IPS-20b (cell line): ENCODE data around the gene SPACA5.
"Not testable (repeated sequence)": the region's sequence is repeated elsewhere in the genome, so short reads cannot be mapped to it uniquely, and the experiment has no call there.

Experiments
- H3K27ac ChIP-seq: one replicate; pipeline ENCODE4 v1.5.1; 2013; ENCODE audit warnings: low read length
- H3K27me3 ChIP-seq: 2 replicates; pipeline ENCODE4 v1.6.1; 2013; ENCODE audit warnings: mild to moderate bottlenecking, low read length, inconsistent platforms; ENCODE audit not compliant: insufficient read depth
- H3K36me3 ChIP-seq: 2 replicates; pipeline ENCODE4 v1.6.1; 2013; ENCODE audit warnings: low read depth, mild to moderate bottlenecking, inconsistent platforms, low read length, moderate library complexity; ENCODE audit not compliant: insufficient read depth
- H3K4me1 ChIP-seq: 2 replicates; pipeline ENCODE4 v1.6.1; 2013; ENCODE audit warnings: mild to moderate bottlenecking, control low read depth, inconsistent platforms, low read length, moderate library complexity; ENCODE audit not compliant: insufficient read depth
- H3K4me3 ChIP-seq: 2 replicates; pipeline ENCODE4 v1.5.1; 2013; ENCODE audit warnings: mild to moderate bottlenecking, low read length, inconsistent platforms
- H3K9ac ChIP-seq: 2 replicates; pipeline ENCODE4 v1.6.1; 2013; ENCODE audit warnings: low read depth, mild to moderate bottlenecking, inconsistent platforms, low read length, moderate library complexity
- H3K9me3 ChIP-seq: 2 replicates; pipeline ENCODE4 v1.6.1; 2013; ENCODE audit warnings: mild to moderate bottlenecking, low read depth, low read length, inconsistent platforms; ENCODE audit not compliant: insufficient read depth

The SPACA5 gene

DNA sequence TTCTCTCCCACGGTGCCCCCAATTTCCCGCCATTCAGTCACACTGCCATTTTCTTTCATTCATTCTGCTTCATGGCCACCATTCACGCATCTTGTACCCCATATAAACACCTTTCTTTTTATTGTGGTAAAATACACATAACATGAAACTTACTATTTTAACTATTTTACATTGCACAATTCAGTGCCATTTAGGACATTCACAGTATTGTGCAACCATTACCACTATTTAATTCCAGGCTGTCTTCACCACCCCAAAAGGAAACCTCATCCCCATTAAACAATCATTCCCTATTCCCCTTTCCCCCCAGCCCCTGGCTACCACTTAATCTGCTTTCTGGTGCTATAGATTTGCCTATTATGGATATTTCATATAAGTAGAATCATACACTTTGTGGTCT is 15.9 kb downstream of the SPACA5 start:
- H3K27ac ChIP-seq, result no peak overlapping the region
- H3K27me3 ChIP-seq, result no peaks in the 10 kb centered on the region
- no peak overlapping the region for H3K4me3 ChIP-seq
- H3K9ac ChIP-seq, result no peak overlapping the region
- H3K36me3 ChIP-seq, result no peaks in the 10 kb centered on the region
- H3K9me3 ChIP-seq, result no peaks in the 10 kb centered on the region
- no peaks in the 10 kb centered on the region for H3K4me1 ChIP-seq

DNA sequence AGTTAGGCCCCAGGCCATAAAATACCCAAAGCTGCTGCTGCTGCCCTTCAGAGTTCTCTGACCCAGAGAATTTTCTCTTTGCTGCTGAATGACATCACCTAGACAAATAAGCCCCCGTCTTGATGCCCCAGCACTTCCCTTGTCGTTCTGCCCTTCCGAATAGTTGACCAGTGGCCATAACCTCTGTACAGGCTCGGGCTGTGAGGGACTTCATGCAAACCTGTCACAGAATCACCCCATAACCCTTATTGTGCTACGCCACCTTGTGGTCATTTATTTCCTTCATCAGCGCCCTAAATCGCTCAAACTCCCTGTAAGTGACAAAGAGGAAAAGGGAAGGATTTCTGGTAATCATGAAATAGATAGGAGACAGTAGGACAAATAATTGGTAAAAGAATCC is 18.8 kb downstream of the SPACA5 start:
- no peaks in the 10 kb centered on the region for H3K9me3 ChIP-seq
- no peak overlapping the region for H3K27ac ChIP-seq
- H3K27me3 ChIP-seq, result no peaks in the 10 kb centered on the region
- no peak overlapping the region for H3K9ac ChIP-seq
- no peak overlapping the region for H3K4me3 ChIP-seq
- no peaks in the 10 kb centered on the region for H3K36me3 ChIP-seq
- no peaks in the 10 kb centered on the region for H3K4me1 ChIP-seq

- H3K4me3 ChIP-seq, H3K27ac ChIP-seq, H3K9ac ChIP-seq, H3K4me1 ChIP-seq, H3K9me3 ChIP-seq, H3K36me3 ChIP-seq, H3K27me3 ChIP-seq: not testable (repeated sequence)
These were observed 20.8 kb downstream of the SPACA5 start for GRCh38 chrX:48027545-48027944.

DNA sequence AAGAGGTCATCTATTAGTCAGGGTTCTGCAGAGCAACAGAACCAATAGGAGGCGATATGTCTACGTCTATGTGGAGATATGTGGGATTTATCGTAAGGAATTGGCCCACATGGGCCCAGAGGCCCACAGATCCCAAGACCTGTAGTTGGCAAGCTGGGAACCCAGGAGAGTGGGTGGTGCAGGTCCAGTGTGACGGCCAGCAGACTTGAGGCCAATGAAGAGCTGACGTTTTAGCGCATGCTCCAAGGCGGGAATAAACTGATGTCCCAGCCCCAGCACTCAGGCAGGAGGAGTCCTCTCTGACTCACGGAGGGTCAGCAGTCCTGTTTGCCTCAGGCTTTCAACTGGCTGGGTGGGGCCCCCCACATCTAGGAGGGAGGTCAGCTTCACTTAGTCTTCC is 21.3 kb downstream of the SPACA5 start:
- Histone ChIP-seq H3K27ac (no peak overlapping the region), H3K9me3 (no peaks in the 10 kb centered on the region)

DNA sequence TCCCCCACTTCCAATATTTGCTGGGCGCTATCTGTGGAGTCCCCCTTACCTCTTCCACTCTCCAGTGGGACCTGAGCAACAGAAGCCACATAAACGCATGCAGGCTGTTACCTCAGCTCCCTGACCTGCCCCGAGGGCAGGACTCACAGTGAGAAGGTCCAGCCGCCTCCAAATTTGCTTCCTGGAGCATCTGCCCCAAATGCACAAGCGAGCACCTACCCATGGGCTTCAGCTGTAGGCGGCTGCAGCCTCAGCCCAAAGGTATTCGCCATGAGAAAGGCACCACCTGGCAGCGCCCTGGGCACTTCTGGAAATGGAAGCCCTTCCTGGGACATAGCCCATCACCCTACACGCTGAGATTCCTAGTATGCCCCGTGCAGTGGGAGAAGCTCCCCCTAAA is 23.4 kb downstream of the SPACA5 start:
- H3K27ac ChIP-seq, result no peak overlapping the region
- no peaks in the 10 kb centered on the region for H3K9me3 ChIP-seq
- H3K4me3 ChIP-seq, result no peak overlapping the region
- no peak overlapping the region for H3K9ac ChIP-seq
- no peaks in the 10 kb centered on the region for H3K4me1 ChIP-seq
- no peaks in the 10 kb centered on the region for H3K27me3 ChIP-seq
- H3K36me3 ChIP-seq, result no peaks in the 10 kb centered on the region

More for the DNA sequence above, 21.3 kb downstream of the SPACA5 start:
- Histone ChIP-seq H3K9ac (no peak overlapping the region), H3K27me3 (no peaks in the 10 kb centered on the region), H3K4me3 (no peak overlapping the region), H3K36me3 (no peaks in the 10 kb centered on the region), H3K4me1 (no peaks in the 10 kb centered on the region)

DNA sequence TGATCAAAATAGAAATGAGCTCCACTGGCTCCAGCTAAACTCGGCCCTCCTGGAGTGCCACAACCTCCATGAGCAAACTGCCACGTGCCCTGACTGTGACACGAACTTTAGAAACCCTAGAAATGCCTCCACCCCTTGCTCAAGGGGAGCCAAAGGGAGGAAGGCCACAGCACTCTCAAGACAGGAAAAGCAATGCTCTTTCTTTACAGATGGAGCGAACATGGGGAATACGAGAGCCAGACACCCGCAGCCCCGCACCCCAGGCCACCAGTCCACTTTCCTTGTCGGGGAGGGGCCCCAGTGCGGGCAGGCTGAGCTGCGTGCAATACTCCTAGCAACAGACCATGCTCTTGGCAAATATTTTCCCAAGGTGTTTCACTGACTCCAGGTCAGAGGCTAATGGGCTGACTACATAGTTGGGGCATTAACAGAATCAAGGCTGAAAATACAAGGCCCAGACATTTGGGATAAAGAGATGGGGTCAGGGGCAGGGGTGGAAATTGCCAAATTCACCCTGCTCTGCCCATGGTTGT is 23.9 kb downstream of the SPACA5 start:
- H3K36me3 ChIP-seq, H3K9me3 ChIP-seq, H3K27ac ChIP-seq, H3K9ac ChIP-seq, H3K4me3 ChIP-seq, H3K27me3 ChIP-seq, H3K4me1 ChIP-seq: not testable (repeated sequence)

- Histone ChIP-seq H3K4me3 (no peak overlapping the region), H3K27me3 (no peaks in the 10 kb centered on the region), H3K9ac (no peak overlapping the region), H3K4me1 (no peaks in the 10 kb centered on the region), H3K27ac (no peak overlapping the region), H3K36me3 (no peaks in the 10 kb centered on the region), H3K9me3 (no peaks in the 10 kb centered on the region)
These were observed 29.1 kb downstream of the SPACA5 start for GRCh38 chrX:48035891-48036290.

DNA sequence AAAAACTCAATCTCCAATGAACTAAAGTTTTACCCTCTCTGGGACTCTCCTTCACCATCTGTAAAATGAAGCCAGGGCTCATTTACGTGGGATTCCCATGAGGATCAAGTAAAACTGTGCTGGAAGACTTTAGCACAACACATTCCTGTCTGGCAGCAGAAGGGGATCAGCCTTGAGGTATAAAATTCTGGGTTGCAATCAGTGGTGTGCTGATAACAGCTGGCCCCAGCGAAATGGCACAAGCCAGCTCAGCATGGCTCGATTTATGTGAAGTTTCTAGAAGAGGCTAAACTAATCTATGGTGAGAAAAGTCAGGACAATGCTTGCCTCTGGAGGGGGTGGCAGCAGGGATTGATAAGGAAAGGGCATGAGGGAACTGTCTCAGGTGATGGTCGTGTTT is 36.3 kb downstream of the SPACA5 start:
- Histone ChIP-seq H3K27me3 (no peaks in the 10 kb centered on the region), H3K27ac (no peak overlapping the region), H3K4me1 (no peaks in the 10 kb centered on the region; the same call in 1 of the 2 replicates), H3K36me3 (no peaks in the 10 kb centered on the region), H3K9me3 (no peaks in the 10 kb centered on the region), H3K9ac (no peak overlapping the region), H3K4me3 (no peak overlapping the region)

- no peaks in the 10 kb centered on the region for H3K27me3 ChIP-seq
- H3K9me3 ChIP-seq, result no peaks in the 10 kb centered on the region
- H3K4me1 ChIP-seq, result no peaks in the 10 kb centered on the region; the same call in 1 of the 2 replicates
- no peaks in the 10 kb centered on the region for H3K36me3 ChIP-seq
- no peak overlapping the region for H3K27ac ChIP-seq
- H3K9ac ChIP-seq, result no peak overlapping the region
- no peak overlapping the region for H3K4me3 ChIP-seq
These were observed 38.9 kb downstream of the SPACA5 start for GRCh38 chrX:48045410-48046311.

DNA sequence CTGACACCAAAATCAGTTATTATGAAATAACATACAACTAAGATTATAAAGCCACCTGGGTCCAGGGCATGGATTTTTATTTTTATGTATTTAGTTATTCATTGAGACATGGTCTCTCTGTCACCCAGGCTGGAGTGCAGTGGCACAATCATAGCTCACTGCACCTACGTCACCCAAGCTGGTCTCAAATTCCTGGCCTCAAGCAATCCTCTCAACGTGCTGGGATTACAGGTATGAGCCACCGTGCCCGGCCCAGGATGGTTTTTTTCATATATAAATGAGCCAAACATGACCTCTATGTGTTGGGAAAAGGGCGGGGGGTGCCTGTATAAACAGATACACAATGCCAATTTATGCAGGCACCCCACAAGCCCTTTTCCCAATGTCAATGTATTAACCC is 40.1 kb downstream of the SPACA5 start:
- H3K4me3 ChIP-seq, result no peak overlapping the region
- no peak overlapping the region for H3K9ac ChIP-seq
- no peaks in the 10 kb centered on the region for H3K36me3 ChIP-seq
- H3K9me3 ChIP-seq, result no peaks in the 10 kb centered on the region
- no peak overlapping the region for H3K27ac ChIP-seq
- no peaks in the 10 kb centered on the region; the same call in 1 of the 2 replicates for H3K4me1 ChIP-seq
- H3K27me3 ChIP-seq, result no peaks in the 10 kb centered on the region

- H3K4me3 ChIP-seq, result no peak overlapping the region
These were observed 52.0 kb downstream of the SPACA5 start for GRCh38 chrX:48058621-48059295.

GRCh38 chrX:48059296-48059639 is 52.5 kb downstream of the SPACA5 start:
- Histone ChIP-seq H3K36me3 (no peaks in the 10 kb centered on the region), H3K27ac (no peak overlapping the region), H3K27me3 (no peaks in the 10 kb centered on the region), H3K9me3 (peaks cover 13% of the 10 kb centered on the region), H3K9ac (no peak overlapping the region), H3K4me3 (no peak overlapping the region), H3K4me1 (no peaks in the 10 kb centered on the region)

More at GRCh38 chrX:48058621-48059295, 52.0 kb downstream of the SPACA5 start:
- Histone ChIP-seq H3K36me3 (no peaks in the 10 kb centered on the region), H3K27ac (no peak overlapping the region), H3K27me3 (no peaks in the 10 kb centered on the region), H3K9ac (no peak overlapping the region), H3K9me3 (peaks cover 13% of the 10 kb centered on the region), H3K4me1 (no peaks in the 10 kb centered on the region)
